Mucosa of rectum (tissue), 2 donors: ENCODE data around the gene ABTB2.

Experiments used
- H3K27ac ChIP-seq, 2 donors: one replicate each; pipeline ENCODE4 v1.7.0; 2013; ENCODE audit warnings: inconsistent platforms in 2 of 2, low read depth in 2 of 2, low read length in 2 of 2
- H3K27me3 ChIP-seq, 2 donors: one replicate each; pipeline ENCODE4 v1.7.0; 2013; ENCODE audit warnings: low read length in 2 of 2; ENCODE audit not compliant: control insufficient read depth in 2 of 2, insufficient read depth in 2 of 2
- H3K36me3 ChIP-seq, 2 donors: one replicate each; pipeline ENCODE4 v1.7.0; 2013; ENCODE audit warnings: low read length in 2 of 2; ENCODE audit not compliant: control insufficient read depth in 2 of 2, insufficient read depth in 2 of 2
- H3K4me1 ChIP-seq, 2 donors: one replicate each; pipeline ENCODE4 v1.7.0; 2013; ENCODE audit warnings: low read length in 2 of 2, mild to moderate bottlenecking in 1 of 2; ENCODE audit not compliant: control insufficient read depth in 2 of 2, insufficient read depth in 2 of 2
- H3K4me3 ChIP-seq, 2 donors: one replicate each; pipeline ENCODE4 v1.7.0; 2013; ENCODE audit warnings: low read length in 2 of 2
- H3K9ac ChIP-seq, 2 donors: one replicate each; pipeline ENCODE4 v1.7.0; 2013; ENCODE audit warnings: low read length in 2 of 2, low read depth in 1 of 2, mild to moderate bottlenecking in 1 of 2
- H3K9me3 ChIP-seq, 2 donors: one replicate each; pipeline ENCODE4 v1.7.0; 2013; ENCODE audit warnings: low read length in 2 of 2; ENCODE audit not compliant: control insufficient read depth in 2 of 2
- donor health status: healthy.
- donor health status: Normal muscosa, but diverticular disease.

The ABTB2 gene

DNA sequence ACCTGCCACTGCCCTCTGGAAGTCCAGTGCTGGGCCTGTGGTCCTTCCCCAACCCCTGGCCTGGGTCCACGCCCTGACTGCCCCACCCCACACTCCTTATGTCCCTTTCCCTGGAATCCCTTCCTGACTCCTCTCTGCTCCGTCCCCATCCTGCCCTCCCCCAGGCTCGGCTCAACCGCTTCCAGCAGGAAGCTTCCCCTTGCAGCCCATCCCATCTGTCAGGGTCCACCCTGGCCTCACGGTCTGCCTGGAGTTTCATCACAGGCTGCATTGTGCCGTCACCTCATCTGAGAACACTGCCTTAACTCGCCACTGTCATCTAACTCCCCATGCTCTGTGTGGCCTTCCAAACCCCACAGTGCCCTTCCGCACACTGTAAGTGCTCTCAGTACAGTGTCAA is 188.1 kb downstream of the ABTB2 start:
- Histone ChIP-seq H3K27ac (no peak overlapping the region), H3K9ac (no peak overlapping the region), H3K4me1 (peaks cover 3% of the 10 kb centered on the region in 2 donors), H3K9me3 (no peaks in the 10 kb centered on the region), H3K4me3 (no peak overlapping the region), H3K27me3 (no peaks in the 10 kb centered on the region), H3K36me3 (peaks cover 0 to 4% of the 10 kb centered on the region in 2 donors)

DNA sequence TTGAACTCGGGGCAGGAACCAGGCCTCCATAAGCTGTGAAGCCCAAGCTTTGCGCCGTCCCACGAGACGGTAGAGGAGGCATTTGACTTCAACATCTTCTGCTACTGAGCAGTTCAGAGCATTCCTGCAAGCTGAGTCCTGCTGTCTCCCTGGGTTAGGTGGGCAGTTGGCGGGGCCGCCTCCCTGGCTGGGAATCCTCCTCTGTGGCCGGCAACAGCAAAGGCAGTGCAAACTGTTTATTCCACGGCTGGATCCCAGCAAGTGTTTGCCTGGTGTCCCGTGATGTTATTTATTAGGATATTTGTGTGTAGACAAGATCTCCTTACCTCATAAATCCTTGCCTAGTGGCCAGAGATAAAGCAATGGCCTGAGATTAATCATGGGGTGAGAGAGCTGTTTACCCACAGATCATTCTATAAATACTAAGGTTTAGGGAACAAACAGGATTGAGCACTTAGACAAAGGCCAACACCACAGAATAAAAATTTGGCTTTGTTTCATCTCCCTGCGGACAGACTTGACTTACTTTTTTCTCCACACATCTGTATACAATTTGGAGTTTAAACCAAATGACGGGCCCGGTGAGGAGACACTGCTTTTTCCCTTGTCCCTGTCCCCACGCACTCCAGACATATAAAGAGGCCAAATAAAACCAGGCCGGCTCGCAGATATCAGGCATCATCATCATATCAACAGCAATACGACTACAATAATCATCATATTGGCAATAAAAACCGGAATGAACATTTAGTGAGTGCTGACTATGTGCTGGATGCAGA is 189.0 kb downstream of the ABTB2 start:
- no peaks in the 10 kb centered on the region for H3K27me3 ChIP-seq
- H3K4me1 ChIP-seq = no peaks in the 10 kb centered on the region
- H3K9ac ChIP-seq = no peak overlapping the region
- H3K4me3 ChIP-seq = no peak overlapping the region
- no peaks in the 10 kb centered on the region for H3K9me3 ChIP-seq
- H3K27ac ChIP-seq = no peak overlapping the region
- H3K36me3 ChIP-seq = peaks cover 0 to 4% of the 10 kb centered on the region in 2 donors

DNA sequence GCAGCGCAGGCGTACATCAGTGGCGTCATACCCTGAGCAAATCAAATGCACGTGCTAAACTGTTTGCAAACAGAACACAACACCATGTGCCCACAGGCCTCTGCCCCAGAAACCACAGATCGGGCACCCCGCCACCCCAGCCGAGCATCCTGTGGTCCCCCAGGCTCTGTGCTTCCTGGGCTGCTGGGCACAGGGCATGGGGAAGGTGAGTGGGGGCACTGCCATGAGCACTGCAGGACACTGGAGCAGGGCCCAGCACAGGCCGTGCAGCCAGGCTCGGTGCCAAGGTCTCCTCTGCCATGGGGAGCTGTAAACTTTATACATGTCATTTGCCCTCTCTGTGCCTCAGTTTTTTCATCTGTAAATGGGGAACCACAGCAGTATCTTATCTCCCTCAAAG is 189.8 kb downstream of the ABTB2 start:
- no peaks in the 10 kb centered on the region for H3K9me3 ChIP-seq
- no peak overlapping the region for H3K9ac ChIP-seq
- peaks cover 0 to 4% of the 10 kb centered on the region in 2 donors for H3K36me3 ChIP-seq
- no peak overlapping the region for H3K4me3 ChIP-seq
- no peaks in the 10 kb centered on the region for H3K27me3 ChIP-seq
- H3K4me1 ChIP-seq = no peaks in the 10 kb centered on the region
- H3K27ac ChIP-seq = no peak overlapping the region

DNA sequence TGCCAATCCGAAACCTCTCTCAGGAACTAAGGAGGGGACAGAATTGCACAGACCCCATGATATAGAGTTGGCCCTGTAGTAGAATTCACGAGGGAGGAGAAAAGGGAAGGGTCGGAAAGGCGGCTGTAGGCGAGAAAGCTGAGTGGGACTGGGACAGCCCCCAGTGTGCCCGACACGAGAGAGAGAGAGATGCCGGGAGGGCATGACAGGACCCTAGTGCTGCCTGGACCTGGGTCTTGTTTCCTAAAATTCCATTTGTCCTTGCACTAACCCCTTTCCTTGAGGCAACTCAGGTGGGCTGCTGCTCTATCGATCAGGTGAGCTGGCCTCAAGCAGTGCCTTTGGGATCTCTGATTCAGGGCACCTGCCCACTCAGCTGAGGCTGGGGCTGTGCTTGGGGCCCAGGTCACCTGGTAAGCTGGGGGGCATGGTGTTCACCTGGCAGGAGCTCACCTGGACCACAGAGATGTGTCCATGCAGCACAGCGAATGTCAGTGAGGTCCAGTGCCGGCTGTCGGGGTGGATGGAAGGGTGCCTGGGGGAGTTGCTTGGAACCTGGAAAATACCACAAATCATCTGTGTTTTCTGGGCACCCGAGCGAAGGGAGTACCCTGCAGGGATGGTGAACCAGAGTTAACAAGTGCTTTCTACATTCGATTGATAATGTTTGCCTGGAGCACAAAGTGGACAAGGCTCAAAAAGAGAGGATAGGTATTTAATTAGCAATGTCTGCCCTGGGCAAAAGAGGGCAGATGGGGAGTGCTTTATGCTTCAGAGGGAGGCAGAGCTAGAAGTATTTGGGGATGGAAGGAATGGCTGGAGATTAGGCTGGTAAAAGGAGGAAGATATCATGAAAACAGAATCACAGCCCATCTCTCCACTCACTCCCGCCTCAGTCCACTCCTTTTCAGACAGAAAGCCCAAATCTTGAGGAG is 190.7 kb downstream of the ABTB2 start:
- H3K27ac ChIP-seq = no peak overlapping the region
- H3K4me3 ChIP-seq = no peak overlapping the region
- H3K27me3 ChIP-seq = no peaks in the 10 kb centered on the region
- H3K4me1 ChIP-seq = no peaks in the 10 kb centered on the region
- H3K9me3 ChIP-seq = no peaks in the 10 kb centered on the region
- H3K9ac ChIP-seq = no peak overlapping the region
- peaks cover 0 to 4% of the 10 kb centered on the region in 2 donors for H3K36me3 ChIP-seq

DNA sequence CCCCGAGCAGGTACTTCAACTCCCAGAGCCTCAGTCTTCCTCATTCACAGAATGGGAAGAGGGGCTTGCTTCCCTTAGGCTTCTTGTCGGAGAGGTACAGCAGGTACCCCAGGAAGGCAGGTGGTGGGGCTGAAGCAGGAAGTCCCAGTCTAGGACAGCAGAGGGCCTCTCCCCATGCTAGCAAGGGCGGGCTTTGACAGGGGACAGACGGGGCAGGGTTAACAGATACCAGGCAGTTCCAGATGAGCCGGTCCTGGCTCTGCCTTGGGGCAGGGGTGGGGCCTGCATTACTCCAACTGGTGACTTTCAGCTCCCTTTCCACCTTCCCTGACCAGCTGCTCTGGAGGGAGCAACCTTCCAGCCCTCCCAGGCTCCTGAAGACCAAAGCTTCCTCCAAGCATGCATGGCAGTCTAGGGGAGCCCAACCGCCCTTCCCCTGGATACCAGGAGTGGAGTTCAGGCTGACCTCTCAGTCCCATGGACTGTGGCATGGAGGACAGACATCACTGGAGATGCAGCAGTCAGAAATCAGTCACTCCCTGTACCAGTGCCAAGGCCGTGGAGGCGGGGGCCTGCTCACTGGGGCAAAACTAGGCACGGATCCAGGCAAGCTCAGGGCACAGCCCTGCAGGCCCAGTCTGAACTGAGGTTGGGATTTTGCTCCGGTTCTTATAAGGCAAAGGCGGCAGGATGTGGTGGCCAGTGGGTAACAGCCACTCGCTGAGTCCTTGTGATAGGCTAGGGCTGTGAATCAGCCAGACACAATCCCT is 191.8 kb downstream of the ABTB2 start:
- no peaks in the 10 kb centered on the region for H3K4me1 ChIP-seq
- no peak overlapping the region for H3K4me3 ChIP-seq
- H3K9ac ChIP-seq = no peak overlapping the region
- H3K27me3 ChIP-seq = no peaks in the 10 kb centered on the region
- H3K36me3 ChIP-seq = peaks cover 0 to 4% of the 10 kb centered on the region in 2 donors
- no peaks in the 10 kb centered on the region for H3K9me3 ChIP-seq
- H3K27ac ChIP-seq = no peak overlapping the region

DNA sequence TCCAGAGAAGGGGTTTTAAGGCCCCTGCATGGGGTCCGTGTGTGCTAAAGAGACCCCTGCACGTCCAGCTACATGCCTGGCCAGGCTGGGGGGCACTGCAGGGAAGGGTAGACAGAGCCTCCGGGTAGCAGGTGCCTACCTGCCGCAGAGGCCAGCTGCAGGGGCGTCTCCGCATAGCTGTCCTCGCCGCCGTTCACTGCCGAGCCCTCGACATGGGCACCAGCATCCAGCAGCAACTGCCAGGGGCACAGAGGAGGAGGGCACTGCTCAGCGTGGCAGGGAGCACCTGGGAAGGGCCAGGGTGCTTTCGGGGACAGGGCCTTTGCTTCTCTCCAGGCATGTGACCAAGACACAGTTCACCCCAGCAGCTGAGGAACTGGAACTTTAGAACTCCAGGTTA is 192.7 kb downstream of the ABTB2 start:
- no peaks in the 10 kb centered on the region for H3K4me1 ChIP-seq
- H3K27ac ChIP-seq = no peak overlapping the region
- no peak overlapping the region for H3K9ac ChIP-seq
- no peak overlapping the region for H3K4me3 ChIP-seq
- no peaks in the 10 kb centered on the region for H3K9me3 ChIP-seq
- no peaks in the 10 kb centered on the region for H3K27me3 ChIP-seq
- H3K36me3 ChIP-seq = peaks cover 0 to 4% of the 10 kb centered on the region in 2 donors

DNA sequence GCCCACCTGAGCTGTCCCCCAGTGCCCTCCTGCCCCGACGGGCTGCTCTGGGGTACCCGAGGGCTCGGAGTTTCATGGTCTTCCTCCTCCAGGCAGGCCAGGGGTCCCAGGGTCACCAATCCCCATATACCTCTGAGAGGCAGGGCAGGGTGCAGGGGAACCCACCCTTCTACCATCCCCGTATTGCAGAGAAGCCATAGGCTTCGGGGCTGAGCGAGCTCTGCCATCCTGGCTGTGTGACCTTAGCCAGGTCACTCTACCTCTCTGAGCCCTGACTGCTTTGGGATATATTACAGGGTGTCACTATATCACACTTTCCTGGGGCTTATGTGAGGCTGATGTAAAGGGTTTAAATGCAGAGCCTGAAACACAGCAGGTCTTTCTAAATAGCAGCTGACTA is 195.0 kb downstream of the ABTB2 start:
- H3K36me3 ChIP-seq = peaks cover 2 to 8% of the 10 kb centered on the region in 2 donors
- H3K4me3 ChIP-seq = no peak overlapping the region
- no peaks in the 10 kb centered on the region for H3K27me3 ChIP-seq
- no peaks in the 10 kb centered on the region for H3K9me3 ChIP-seq
- no peak overlapping the region for H3K9ac ChIP-seq
- H3K4me1 ChIP-seq = no peaks in the 10 kb centered on the region
- H3K27ac ChIP-seq = no peak overlapping the region

DNA sequence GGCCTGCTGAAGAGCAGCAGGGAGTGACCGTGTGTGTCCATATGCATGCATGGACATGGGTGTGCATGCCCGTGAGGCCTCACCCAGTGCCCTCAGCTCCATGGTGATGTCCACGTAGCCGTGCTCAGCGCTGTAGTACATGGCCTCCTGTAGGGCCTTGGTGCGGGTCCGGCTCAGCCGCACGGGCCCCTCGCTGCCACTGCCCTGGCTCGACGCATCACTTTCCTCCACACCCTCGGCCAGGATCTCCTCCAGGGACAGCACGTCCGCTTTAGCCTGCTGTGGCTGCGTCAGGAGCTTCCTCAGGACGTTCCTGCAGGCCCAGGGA is 195.4 kb downstream of the ABTB2 start:
- Histone ChIP-seq H3K4me3 (no peak overlapping the region), H3K4me1 (no peaks in the 10 kb centered on the region), H3K27ac (no peak overlapping the region), H3K27me3 (no peaks in the 10 kb centered on the region), H3K9me3 (no peaks in the 10 kb centered on the region), H3K36me3 (peaks cover 2 to 6% of the 10 kb centered on the region in 2 donors), H3K9ac (no peak overlapping the region)

DNA sequence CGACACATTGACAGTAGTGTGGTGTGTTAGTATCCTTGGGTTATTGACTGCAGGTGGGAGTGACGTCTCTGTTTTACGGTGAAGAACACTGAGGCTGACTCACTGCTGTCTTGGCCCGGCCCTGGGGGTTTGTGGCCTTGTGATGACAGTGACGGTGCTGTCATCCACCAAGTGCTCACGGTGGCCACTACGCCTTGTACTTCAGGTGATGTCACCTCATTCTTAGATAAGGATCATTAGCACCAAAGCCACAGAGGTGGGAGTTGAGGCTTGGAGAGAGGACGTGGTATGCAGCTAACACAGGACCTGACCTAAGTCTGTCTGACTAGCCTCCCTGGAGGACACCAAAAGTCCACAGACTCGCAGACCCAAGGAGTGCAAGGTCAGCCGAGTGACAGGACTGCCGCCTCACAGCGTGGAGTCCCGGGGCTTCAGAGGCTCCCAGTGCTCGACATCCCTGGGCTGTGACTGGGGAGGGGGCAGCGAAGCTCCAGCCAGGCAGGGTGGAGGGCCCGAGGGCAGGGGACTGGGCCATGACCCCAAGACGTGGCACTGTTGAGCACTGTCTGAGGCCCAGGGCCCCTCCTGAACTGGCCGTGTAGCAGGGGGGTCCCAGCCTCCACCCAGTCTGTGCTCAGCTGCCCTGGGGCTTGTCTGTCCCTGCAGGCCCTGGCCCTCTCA is 195.9 kb downstream of the ABTB2 start:
- Histone ChIP-seq H3K36me3 (peaks cover 2 to 4% of the 10 kb centered on the region in 2 donors), H3K9ac (no peak overlapping the region), H3K9me3 (no peaks in the 10 kb centered on the region), H3K27ac (no peak overlapping the region), H3K4me3 (no peak overlapping the region), H3K4me1 (no peaks in the 10 kb centered on the region), H3K27me3 (no peaks in the 10 kb centered on the region)
